HEK293 (cell line): Measurements from ENCODE around the gene IMPDH1.
A peak's percentile ranks its signal among the peaks of the same experiment; 100 is the strongest.

Experiments
- KLF8 ChIP-seq: fragments of 450-650 bp; formaldehyde crosslinking; IDR thresholded peaks from 2 replicates; pipeline ENCODE4 v1.5.1; 2016; ENCODE audit warnings: missing biosample characterization, missing genetic modification characterization
- MYNN ChIP-seq: fragments of 450-650 bp; formaldehyde crosslinking; IDR thresholded peaks from 2 replicates; pipeline ENCODE4 v1.5.1; 2016; ENCODE audit warnings: missing biosample characterization, missing genetic modification characterization, borderline replicate concordance
- PRDM10 ChIP-seq: fragments of 450-650 bp; formaldehyde crosslinking; IDR thresholded peaks from 2 replicates; pipeline ENCODE4 v1.5.1; 2016; ENCODE audit warnings: missing biosample characterization, missing genetic modification characterization
- PRDM4 ChIP-seq: fragments of 450-650 bp; formaldehyde crosslinking; IDR thresholded peaks from 2 replicates; pipeline ENCODE4 v1.5.1; 2017; ENCODE audit warnings: missing biosample characterization, missing genetic modification characterization
- SCRT1 ChIP-seq: fragments of 450-650 bp; formaldehyde crosslinking; IDR thresholded peaks from 2 replicates; pipeline ENCODE4 v1.5.1; 2016; ENCODE audit warnings: missing biosample characterization, missing genetic modification characterization, borderline replicate concordance
- TSHZ1 ChIP-seq: fragments of 450-650 bp; formaldehyde crosslinking; IDR thresholded peaks from 2 replicates; pipeline ENCODE4 v1.5.1; 2016; ENCODE audit warnings: missing biosample characterization, missing genetic modification characterization, borderline replicate concordance
- ZBTB17 ChIP-seq: fragments of 450-650 bp; formaldehyde crosslinking; IDR thresholded peaks from 2 replicates; pipeline ENCODE4 v1.5.1; 2016; ENCODE audit warnings: missing biosample characterization, missing genetic modification characterization
- ZBTB20 ChIP-seq: fragments of 450-650 bp; formaldehyde crosslinking; IDR thresholded peaks from 2 replicates; pipeline ENCODE4 v1.5.1; 2016; ENCODE audit warnings: missing biosample characterization, missing genetic modification characterization
- ZNF140 ChIP-seq: fragments of 450-650 bp; formaldehyde crosslinking; IDR thresholded peaks from 2 replicates; pipeline ENCODE4 v1.5.1; 2016; ENCODE audit warnings: missing biosample characterization, missing genetic modification characterization
- ZNF16 ChIP-seq: fragments of 450-650 bp; formaldehyde crosslinking; IDR thresholded peaks from 2 replicates; pipeline ENCODE4 v1.5.1; 2016; ENCODE audit warnings: low read depth, missing biosample characterization, missing genetic modification characterization
- ZNF169 ChIP-seq: fragments of 450-650 bp; formaldehyde crosslinking; IDR thresholded peaks from 2 replicates; pipeline ENCODE4 v1.5.1; 2016; ENCODE audit warnings: missing biosample characterization, missing genetic modification characterization
- ZNF174 ChIP-seq: fragments of 450-650 bp; formaldehyde crosslinking; IDR thresholded peaks from 2 replicates; pipeline ENCODE4 v1.5.0; 2017; ENCODE audit warnings: missing biosample characterization, mild to moderate bottlenecking, missing genetic modification characterization
- ZNF23 ChIP-seq: fragments of 450-650 bp; formaldehyde crosslinking; IDR thresholded peaks from 2 replicates; pipeline ENCODE4 v1.5.1; 2016; ENCODE audit warnings: missing biosample characterization, missing genetic modification characterization, borderline replicate concordance
- ZNF26 ChIP-seq: fragments of 450-650 bp; formaldehyde crosslinking; IDR thresholded peaks from 2 replicates; pipeline ENCODE4 v1.5.1; 2016; ENCODE audit warnings: missing biosample characterization, missing genetic modification characterization
- ZNF311 ChIP-seq: fragments of 450-650 bp; formaldehyde crosslinking; IDR thresholded peaks from 2 replicates; pipeline ENCODE4 v1.5.1; 2017; ENCODE audit warnings: missing biosample characterization, missing genetic modification characterization, borderline replicate concordance
- ZNF341 ChIP-seq: fragments of 450-650 bp; formaldehyde crosslinking; IDR thresholded peaks from 2 replicates; pipeline ENCODE4; 2016; ENCODE audit warnings: low read depth, missing biosample characterization, missing genetic modification characterization
- ZNF366 ChIP-seq: fragments of 450-650 bp; formaldehyde crosslinking; conservative IDR thresholded peaks from 2 replicates; pipeline ENCODE4 v1.5.1; 2016; ENCODE audit warnings: missing biosample characterization, missing genetic modification characterization
- ZNF426 ChIP-seq: fragments of 450-650 bp; formaldehyde crosslinking; IDR thresholded peaks from 2 replicates; pipeline ENCODE4 v1.5.1; 2017; ENCODE audit warnings: missing biosample characterization, missing genetic modification characterization, mild to moderate bottlenecking, inconsistent platforms, moderate library complexity
- ZNF548 ChIP-seq: fragments of 450-650 bp; formaldehyde crosslinking; IDR thresholded peaks from 2 replicates; pipeline ENCODE4 v1.5.1; 2016; ENCODE audit warnings: missing biosample characterization, missing genetic modification characterization
- ZNF558 ChIP-seq: fragments of 450-650 bp; formaldehyde crosslinking; IDR thresholded peaks from 2 replicates; pipeline ENCODE4 v1.5.1; 2016; ENCODE audit warnings: missing biosample characterization, missing genetic modification characterization
- ZNF626 ChIP-seq: fragments of 450-650 bp; sonication (Bioruptor Pico); formaldehyde crosslinking; IDR thresholded peaks from 2 replicates; pipeline ENCODE4 v1.5.1; 2018; ENCODE audit warnings: missing biosample characterization, missing genetic modification characterization, inconsistent platforms
- ZNF670 ChIP-seq: fragments of 450-650 bp; formaldehyde crosslinking; IDR thresholded peaks from 2 replicates; pipeline ENCODE4 v1.5.1; 2016; ENCODE audit warnings: missing biosample characterization, missing genetic modification characterization, low read depth
- ZNF701 ChIP-seq: fragments of 450-650 bp; formaldehyde crosslinking; IDR thresholded peaks from 2 replicates; pipeline ENCODE4 v1.5.1; 2016; ENCODE audit warnings: missing biosample characterization, missing genetic modification characterization
- ZNF830 ChIP-seq: fragments of 450-650 bp; IDR thresholded peaks from 2 replicates; pipeline ENCODE4 v1.5.0; 2018; ENCODE audit warnings: missing biosample characterization, missing genetic modification characterization, low read depth, mild to moderate bottlenecking, moderate library complexity
- ZNF843 ChIP-seq: fragments of 450-650 bp; formaldehyde crosslinking; IDR thresholded peaks from 2 replicates; pipeline ENCODE4 v1.5.1; 2016; ENCODE audit warnings: missing biosample characterization, missing genetic modification characterization
- ZSCAN4 ChIP-seq: fragments of 450-650 bp; formaldehyde crosslinking; IDR thresholded peaks from 2 replicates; pipeline ENCODE4 v1.5.1; 2017; ENCODE audit warnings: missing biosample characterization, missing genetic modification characterization
- ZXDB ChIP-seq: fragments of 450-650 bp; formaldehyde crosslinking; IDR thresholded peaks from 2 replicates; pipeline ENCODE4 v1.5.1; 2016; ENCODE audit warnings: missing biosample characterization, missing genetic modification characterization

IMPDH1 gene

GRCh38 chr7:128409596-128410450, at the start of gene IMPDH1 (continued):
- TF ChIP-seq PRDM10 (tag by site-specific recombination) (peak; percentile 98), PRDM4 (tag by site-specific recombination) (no peak; the same call in 1 of the 2 replicates), ZSCAN4 (tag by site-specific recombination) (no peak), ZNF843 (no peak), ZNF26 (no peak), ZNF23 (no peak), ZNF670 (no peak), ZBTB20 (peak; percentile 98), ZNF426 (no peak), ZNF341 (tag by site-specific recombination) (peak; percentile 84), ZNF169 (tag by site-specific recombination) (no peak), ZXDB (tag by site-specific recombination) (peak; percentile 69), ZNF140 (no peak), ZNF311 (tag by site-specific recombination) (no peak), ZNF626 (no peak; the same call in 1 of the 2 replicates), TSHZ1 (tag by site-specific recombination) (no peak), ZNF548 (tag by site-specific recombination) (no peak), SCRT1 (tag by site-specific recombination) (no peak), ZNF830 (tag by site-specific recombination) (no peak), ZNF16 (tag by site-specific recombination) (no peak), ZBTB17 (tag by site-specific recombination) (peak; percentile 99), ZNF366 (tag by site-specific recombination) (peak; percentile 82), ZNF701 (tag by site-specific recombination) (no peak), MYNN (tag by site-specific recombination) (no peak), ZNF174 (tag by site-specific recombination) (no peak), ZNF558 (tag by site-specific recombination) (no peak), KLF8 (tag by site-specific recombination) (peak; percentile 73; the same call in 1 of the 2 replicates)
